Left ventricle myocardium inferior (tissue), 1 donor: ENCODE results near the gene TCERG1L. TPM values are rescaled to one million over a fixed set of nuclear protein-coding genes. Genes with fewer than 3 reads are reported as not detected.

Experiments
- DNase-seq: peaks from one replicate; pipeline ENCODE4 v3.0.0-alpha.2; 2020
- H3K27ac ChIP-seq: fragments of 200-600 bp; replicated peaks from 2 replicates; pipeline ENCODE4 v1.8.0; 2021
- H3K27me3 ChIP-seq: fragments of 200-600 bp; 2 replicates; pipeline ENCODE4 v1.8.0; 2021; ENCODE audit warnings: low read depth
- H3K36me3 ChIP-seq: fragments of 200-600 bp; 2 replicates; pipeline ENCODE4 v1.8.0; 2021
- H3K4me1 ChIP-seq: fragments of 200-600 bp; 2 replicates; pipeline ENCODE4 v1.8.0; 2021
- H3K4me3 ChIP-seq: fragments of 200-600 bp; 2 replicates; pipeline ENCODE4 v1.8.0; 2021; ENCODE audit warnings: mild to moderate bottlenecking, moderate library complexity
- H3K9me3 ChIP-seq: fragments of 200-600 bp; replicated peaks from 2 replicates; pipeline ENCODE4 v1.8.0; 2021
- CTCF ChIP-seq: fragments of 200-600 bp; IDR thresholded peaks from 2 replicates; pipeline ENCODE4 v1.8.0; 2021; ENCODE audit warnings: antibody characterized with exemption, mild to moderate bottlenecking, borderline replicate concordance
- intact Hi-C: fragments of 100-400 bp; cut with micrococcal nuclease; formaldehyde crosslinking; loops from one replicate; pipeline ENCODE4 v1.11.0; 2022
- total RNA-seq: library from RNA; stranded (reverse); fragmentation: NEBNext Ultra II Directional; extraction: Animal tissue kit (Norgen Biotek cat#: 25700); gene quantifications from one replicate; pipeline ENCODE4 v1.2.1, GENCODE V29; 2021
- donor health status: DM: no; HTN: yes; CAD: no; lungs with severe emphysema.

Gene TCERG1L
- total RNA-seq, 1 donor from 2014 or later = not detected

GRCh38 chr10:131115321-131115720 lies 196.2 kb downstream of the TCERG1L start:
- H3K9me3 ChIP-seq = no peaks in the 10 kb centered on the region
- no peak for TF ChIP-seq CTCF

GRCh38 chr10:131114846-131115245 lies 196.7 kb downstream of the TCERG1L start:
- Histone ChIP-seq H3K4me3 (no peak overlapping the region), H3K36me3 (no peaks in the 10 kb centered on the region), H3K9me3 (no peaks in the 10 kb centered on the region), H3K4me1 (no peaks in the 10 kb centered on the region), H3K27ac (no peak overlapping the region), H3K27me3 (peaks cover 40% of the 10 kb centered on the region)
- intact Hi-C loops = no loop called here
- TF ChIP-seq CTCF = no peak
- no peak for DNase-seq

More at GRCh38 chr10:131115321-131115720, 196.2 kb downstream of the TCERG1L start:
- no peak for DNase-seq
- Histone ChIP-seq H3K27ac (no peak overlapping the region), H3K4me3 (no peak overlapping the region), H3K4me1 (no peaks in the 10 kb centered on the region), H3K36me3 (no peaks in the 10 kb centered on the region), H3K27me3 (peaks cover 40% of the 10 kb centered on the region)
- intact Hi-C loops = no loop called here

GRCh38 chr10:131113709-131114291 lies 197.7 kb downstream of the TCERG1L start:
- no peak for DNase-seq
- Histone ChIP-seq H3K9me3 (no peaks in the 10 kb centered on the region), H3K4me1 (no peaks in the 10 kb centered on the region), H3K27me3 (peaks cover 46% of the 10 kb centered on the region), H3K4me3 (no peak overlapping the region), H3K36me3 (no peaks in the 10 kb centered on the region), H3K27ac (no peak overlapping the region)
- no peak for TF ChIP-seq CTCF
- intact Hi-C loops = no loop called here

GRCh38 chr10:131113165-131113564 lies 198.4 kb downstream of the TCERG1L start:
- no peak for DNase-seq
- no peak overlapping the region for H3K4me3 ChIP-seq
- no peaks in the 10 kb centered on the region for H3K36me3 ChIP-seq
- peaks cover 5% of the 10 kb centered on the region for H3K9me3 ChIP-seq
- H3K4me1 ChIP-seq = no peaks in the 10 kb centered on the region
- no peak overlapping the region for H3K27ac ChIP-seq
- peaks cover 52% of the 10 kb centered on the region for H3K27me3 ChIP-seq
- no peak for TF ChIP-seq CTCF
- intact Hi-C loops = no loop called here

GRCh38 chr10:131112691-131113090 lies 198.8 kb downstream of the TCERG1L start:
- Histone ChIP-seq H3K36me3 (no peaks in the 10 kb centered on the region), H3K4me1 (no peaks in the 10 kb centered on the region), H3K27ac (no peak overlapping the region), H3K9me3 (peaks cover 10% of the 10 kb centered on the region), H3K4me3 (no peak overlapping the region), H3K27me3 (peaks cover 55% of the 10 kb centered on the region)
- no peak for TF ChIP-seq CTCF
- intact Hi-C loops = no loop called here
- DNase-seq = no peak
